Activated T-cell treated with anti-CD3 and anti-CD28 coated beads, Interleukin-2, amount 50 U/mL, for 4 hours (primary cell): ENCODE results near the gene RBM12. TPM values are rescaled to one million over a fixed set of nuclear protein-coding genes. Genes with fewer than 3 reads are reported as not detected.
"Not testable (repeated sequence)": the region's sequence is repeated elsewhere in the genome, so short reads cannot be mapped to it uniquely, and the experiment has no call there.

Source experiments
- ATAC-seq, 2 donors: fragments of 200-7000 bp; cut with Tn5 transposase; one replicate each; pipeline ENCODE4 v1.10.0; 2021
- DNase-seq: peaks from one replicate; pipeline ENCODE4 v3.0.0-alpha.2; 2020
- H3K27me3 Mint-ChIP-seq: one replicate; pipeline ENCODE4 v1.8.0; 2021; ENCODE audit warnings: low read depth, mixed read lengths
- H3K36me3 Mint-ChIP-seq: one replicate; pipeline ENCODE4 v1.8.0; 2022; ENCODE audit warnings: mixed read lengths; ENCODE audit not compliant: insufficient read depth
- H3K4me1 Mint-ChIP-seq: one replicate; pipeline ENCODE4 v1.8.0; 2021; ENCODE audit warnings: low read depth, mixed read lengths
- H3K4me3 Mint-ChIP-seq: one replicate; pipeline ENCODE4 v1.8.0; 2021; ENCODE audit warnings: mild to moderate bottlenecking, moderate library complexity, mixed read lengths
- H3K9me3 Mint-ChIP-seq: one replicate; pipeline ENCODE4 v1.8.0; 2021; ENCODE audit warnings: mixed read lengths
- total RNA-seq, 3 donors: library from RNA; stranded (reverse); gene quantifications; one replicate each; pipeline ENCODE4 v1.2.1, GENCODE V29; 2021

The RBM12 gene
- total RNA-seq, 3 donors from 2014 or later = 135 to 137 (median 136) TPM

DNA sequence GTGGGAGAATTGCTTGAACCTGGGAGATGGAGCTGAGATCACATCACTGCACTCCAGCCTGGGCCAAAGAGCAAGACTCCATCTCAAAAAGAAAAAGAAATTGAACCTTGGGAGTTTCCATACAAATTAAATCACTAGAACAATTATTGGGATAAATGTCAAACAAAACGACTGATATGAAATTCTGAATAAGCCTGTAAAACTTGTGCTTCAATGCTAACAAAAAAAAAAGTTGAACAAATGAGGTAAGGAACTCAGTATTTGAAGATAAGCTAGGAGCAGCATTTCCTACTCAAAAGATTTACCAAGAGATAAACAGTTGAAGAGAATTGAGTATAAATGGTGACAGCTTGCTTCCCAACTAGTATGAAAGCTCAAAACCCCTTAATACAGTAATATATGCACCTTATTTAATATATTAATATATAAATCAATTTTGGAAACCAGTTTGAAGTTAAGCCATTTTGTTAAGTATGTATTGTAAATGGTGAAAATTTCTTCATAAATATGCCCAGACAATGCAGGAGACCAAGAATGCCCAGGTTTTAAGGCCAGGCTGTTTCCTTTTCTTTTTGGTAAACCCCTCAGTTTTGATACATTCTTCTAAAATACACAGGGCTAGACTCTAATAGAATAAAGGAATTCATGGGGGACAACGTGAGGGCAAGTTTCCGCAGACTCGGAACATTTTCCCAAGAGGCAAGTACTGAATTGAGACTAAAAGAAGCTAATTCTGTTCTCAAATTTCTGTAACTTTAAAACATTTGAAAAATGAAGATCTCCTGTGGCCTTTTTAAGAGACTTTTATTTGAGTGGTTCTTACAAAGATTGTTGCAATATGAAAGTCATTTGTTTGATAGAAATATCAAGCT, 38.4 kb upstream of the RBM12 start:
- Mint-ChIP-seq H3K4me3 (no peak overlapping the region), H3K4me1 (peaks cover 17% of the 10 kb centered on the region), H3K36me3 (peaks cover 37% of the 10 kb centered on the region), H3K9me3 (no peaks in the 10 kb centered on the region), H3K27me3 (no peaks in the 10 kb centered on the region)
- ATAC-seq (no peak), DNase-seq (no peak)

DNA sequence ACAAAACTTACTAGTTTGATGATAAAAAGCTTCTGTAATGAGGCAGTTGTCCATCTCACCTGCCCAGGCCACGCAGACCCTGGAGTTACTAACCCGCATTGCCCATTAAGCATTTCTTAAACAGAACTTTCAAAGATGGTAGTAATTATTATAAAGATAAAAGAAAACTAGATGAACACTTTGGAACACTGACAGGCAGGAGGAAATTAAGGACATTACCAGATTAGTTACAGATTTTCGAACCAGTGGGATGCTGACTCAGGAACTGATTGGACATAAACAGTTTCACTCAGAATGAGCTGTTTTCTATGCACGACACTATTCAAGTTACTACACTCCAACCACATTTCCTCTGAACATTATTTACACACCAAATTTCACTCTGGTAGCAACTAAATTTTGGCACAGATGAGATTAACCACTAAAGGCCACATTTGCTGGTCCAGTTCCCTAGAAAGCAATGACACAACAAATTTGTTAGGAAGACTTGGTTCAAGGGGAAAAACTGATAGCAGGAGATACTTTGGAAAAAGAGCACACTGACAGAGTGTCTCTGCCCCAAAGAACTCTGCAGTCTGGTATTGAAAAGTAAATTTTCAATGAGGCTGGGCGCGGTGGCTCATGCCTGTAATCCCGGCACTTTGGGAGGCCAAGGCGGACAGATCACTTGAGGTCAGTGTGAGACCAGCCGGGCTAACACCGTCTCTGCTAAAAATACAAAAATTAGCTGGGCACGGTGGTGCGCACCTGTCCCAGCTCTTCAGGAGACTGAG, 37.5 kb upstream of the RBM12 start:
- peaks cover 38% of the 10 kb centered on the region for H3K36me3 Mint-ChIP-seq
- H3K4me1 Mint-ChIP-seq = peaks cover 25% of the 10 kb centered on the region
- H3K9me3 Mint-ChIP-seq = no peaks in the 10 kb centered on the region
- no peaks in the 10 kb centered on the region for H3K27me3 Mint-ChIP-seq
- ATAC-seq = no peak
- no peak for DNase-seq
- H3K4me3 Mint-ChIP-seq = peak overlapping the region; percentile 43

- Mint-ChIP-seq H3K4me1 (peaks cover 28% of the 10 kb centered on the region), H3K4me3 (peak overlapping the region; percentile 87)
Observed at GRCh38 chr20:35700625-35701148, 36.0 kb upstream of the RBM12 start.

DNA sequence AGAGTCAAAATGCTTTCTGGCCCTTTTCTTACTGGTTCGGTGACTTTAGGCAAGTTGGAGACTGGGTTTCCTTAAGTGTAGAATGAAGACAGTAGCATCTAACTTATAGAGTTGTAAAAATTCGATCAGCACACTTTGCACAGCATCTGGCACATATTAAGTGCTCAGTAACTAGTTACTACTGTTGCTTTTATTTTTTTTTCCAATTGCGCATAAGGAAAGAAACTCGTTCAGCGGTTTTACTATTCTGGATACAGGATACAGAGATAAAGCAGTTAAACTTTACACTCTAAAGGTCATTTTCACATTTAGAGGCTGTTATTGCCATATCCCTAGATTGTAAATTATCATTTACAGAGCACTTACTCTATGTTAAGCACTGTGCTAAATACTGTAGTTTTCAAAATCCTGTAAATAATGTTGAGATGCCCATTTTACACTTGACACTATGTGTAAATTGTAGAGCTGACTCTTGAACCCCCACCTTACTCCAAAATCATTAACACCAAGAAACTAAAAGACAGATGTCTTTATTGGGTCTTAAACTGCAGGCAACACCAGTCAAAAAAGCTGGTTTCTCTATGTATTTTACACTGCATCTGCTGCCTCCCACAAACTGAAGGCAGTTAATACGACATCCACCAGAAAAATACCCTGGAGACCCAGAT, 35.4 kb upstream of the RBM12 start:
- H3K4me3 Mint-ChIP-seq = peak overlapping the region; percentile 87
- no peaks in the 10 kb centered on the region for H3K27me3 Mint-ChIP-seq
- no peak for ATAC-seq
- H3K4me1 Mint-ChIP-seq = peaks cover 30% of the 10 kb centered on the region
- H3K36me3 Mint-ChIP-seq = peaks cover 41% of the 10 kb centered on the region
- no peak for DNase-seq
- H3K9me3 Mint-ChIP-seq = no peaks in the 10 kb centered on the region

More at GRCh38 chr20:35700625-35701148, 36.0 kb upstream of the RBM12 start:
- Mint-ChIP-seq H3K27me3 (no peaks in the 10 kb centered on the region), H3K9me3 (no peaks in the 10 kb centered on the region), H3K36me3 (peaks cover 38% of the 10 kb centered on the region)
- DNase-seq (no peak), ATAC-seq (no peak)

DNA sequence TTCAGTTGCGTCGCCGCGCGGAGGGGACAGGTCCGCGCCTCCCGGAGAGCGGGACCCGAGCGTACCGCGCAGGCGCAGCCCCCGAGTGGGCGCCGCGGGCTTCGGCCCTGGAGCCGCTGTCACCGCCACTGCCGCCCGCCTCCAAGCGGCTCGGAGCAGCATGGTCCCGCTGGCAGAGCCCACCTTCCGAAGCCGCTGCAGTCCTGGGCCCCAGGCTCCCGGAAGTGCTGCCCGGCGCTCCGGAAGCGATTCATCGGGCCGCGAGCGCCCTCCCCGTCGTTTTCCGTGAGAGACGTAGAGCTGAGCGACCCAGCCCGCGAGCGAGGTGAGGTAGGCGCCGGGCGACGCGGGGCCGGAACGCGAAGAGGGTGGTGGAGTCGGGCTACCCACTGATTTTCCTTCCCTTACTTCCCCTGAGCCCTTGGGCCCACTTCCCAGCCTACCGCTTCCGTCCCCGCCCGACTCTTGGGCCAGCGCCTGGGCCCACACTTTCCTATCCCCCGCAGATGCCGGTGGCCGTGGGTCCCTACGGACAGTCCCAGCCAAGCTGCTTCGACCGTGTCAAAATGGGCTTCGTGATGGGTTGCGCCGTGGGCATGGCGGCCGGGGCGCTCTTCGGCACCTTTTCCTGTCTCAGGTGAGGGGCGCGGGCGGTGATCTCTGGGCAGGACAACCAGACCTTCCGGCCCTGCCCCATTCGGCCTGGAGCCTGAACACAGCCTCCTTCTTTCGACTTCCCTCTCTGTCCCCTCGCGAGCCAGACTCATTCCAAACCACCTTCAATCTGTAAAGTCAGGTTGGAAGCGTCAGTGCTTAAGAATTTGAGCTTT, 34.6 kb upstream of the RBM12 start, which contains the start of the genes NFS1 and ROMO1:
Gene NFS1, minus strand, starts transcription at position 226 of the 830 bp plus-strand sequence. Its CDS starts 64 bp downstream, at position 162.
Gene ROMO1, plus strand, starts transcription at position 279 of the 830 bp plus-strand sequence. Its CDS starts 228 bp downstream, at position 507.
- H3K27me3 Mint-ChIP-seq = no peaks in the 10 kb centered on the region
- peak; percentile 87 to 88 for ATAC-seq
- no peaks in the 10 kb centered on the region for H3K9me3 Mint-ChIP-seq
- peak; percentile 81 for DNase-seq
- H3K4me1 Mint-ChIP-seq = peaks cover 28% of the 10 kb centered on the region
- peak within 1 kb of the TSS; percentile 87 for H3K4me3 Mint-ChIP-seq
- peaks cover 35% of the 10 kb centered on the region for H3K36me3 Mint-ChIP-seq

GRCh38 chr20:35698298-35699126, 33.8 kb upstream of the RBM12 start:
- DNase-seq = peak; percentile 10
- Mint-ChIP-seq H3K4me1 (peaks cover 24% of the 10 kb centered on the region), H3K4me3 (peak overlapping the region; percentile 87), H3K9me3 (no peaks in the 10 kb centered on the region), H3K27me3 (no peaks in the 10 kb centered on the region), H3K36me3 (peaks cover 28% of the 10 kb centered on the region)
- peak; percentile 33 to 40 for ATAC-seq

DNA sequence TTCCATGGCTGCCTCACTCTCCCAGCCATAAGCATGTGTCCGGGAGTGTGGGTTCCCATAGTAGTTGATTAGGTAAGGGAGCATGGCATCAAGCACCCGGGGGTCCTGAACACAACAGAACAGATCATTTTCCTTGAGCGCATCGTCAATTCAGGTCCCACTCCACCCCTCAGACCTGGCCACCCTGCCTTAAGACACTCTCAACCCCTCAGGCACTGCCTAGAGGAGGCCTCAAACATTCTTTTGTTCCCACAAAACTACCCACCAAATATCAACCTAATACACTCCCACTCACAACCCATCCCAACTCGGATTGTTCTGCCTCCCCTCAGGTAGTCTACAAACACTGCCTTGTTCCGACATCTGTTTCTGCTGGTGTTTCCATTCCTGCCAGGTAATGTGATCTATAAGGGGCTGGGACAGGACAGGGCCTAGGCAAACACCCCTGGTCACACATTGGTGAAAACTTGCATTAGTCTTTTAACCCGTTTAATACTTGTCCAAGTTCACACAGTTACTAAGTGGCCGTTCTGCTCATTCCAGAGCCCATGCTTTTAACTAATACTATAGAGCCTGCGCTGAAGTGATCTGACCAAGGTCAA, 33.1 kb upstream of the RBM12 start:
- Mint-ChIP-seq H3K9me3 (no peaks in the 10 kb centered on the region), H3K4me3 (peak overlapping the region; percentile 87), H3K27me3 (no peaks in the 10 kb centered on the region), H3K36me3 (peaks cover 27% of the 10 kb centered on the region), H3K4me1 (peaks cover 23% of the 10 kb centered on the region)
- DNase-seq (no peak), ATAC-seq (no peak)

DNA sequence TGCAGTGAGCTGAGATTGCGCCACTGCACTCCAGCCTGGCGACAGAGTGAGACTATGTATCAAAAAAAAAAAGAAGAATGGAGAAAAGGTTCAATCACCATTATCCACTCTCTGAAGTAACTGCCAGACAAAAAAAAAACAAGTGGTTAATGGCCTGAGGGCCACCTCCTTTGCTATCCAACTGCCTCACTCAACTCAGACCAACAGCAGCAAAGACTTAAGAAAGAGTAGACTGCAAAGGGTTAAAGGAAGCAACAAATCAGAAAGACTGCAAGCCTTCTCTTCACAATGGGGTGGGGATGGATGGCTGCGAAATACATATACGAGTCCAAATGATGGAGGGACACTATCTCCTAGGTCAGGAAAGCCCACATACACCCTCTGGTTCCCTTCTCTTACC, 31.3 kb upstream of the RBM12 start:
- H3K4me3 Mint-ChIP-seq = no peak overlapping the region
- H3K27me3 Mint-ChIP-seq = no peaks in the 10 kb centered on the region
- no peaks in the 10 kb centered on the region for H3K9me3 Mint-ChIP-seq
- ATAC-seq (no peak), DNase-seq (no peak)
- H3K4me1 Mint-ChIP-seq = peaks cover 22% of the 10 kb centered on the region
- H3K36me3 Mint-ChIP-seq = peaks cover 17% of the 10 kb centered on the region

GRCh38 chr20:35695245-35695749, 30.6 kb upstream of the RBM12 start:
- DNase-seq = no peak
- no peak overlapping the region for H3K4me3 Mint-ChIP-seq
- no peaks in the 10 kb centered on the region for H3K27me3 Mint-ChIP-seq
- peaks cover 19% of the 10 kb centered on the region for H3K4me1 Mint-ChIP-seq
- peaks cover 20% of the 10 kb centered on the region for H3K36me3 Mint-ChIP-seq
- H3K9me3 Mint-ChIP-seq = no peaks in the 10 kb centered on the region
- no peak for ATAC-seq

DNA sequence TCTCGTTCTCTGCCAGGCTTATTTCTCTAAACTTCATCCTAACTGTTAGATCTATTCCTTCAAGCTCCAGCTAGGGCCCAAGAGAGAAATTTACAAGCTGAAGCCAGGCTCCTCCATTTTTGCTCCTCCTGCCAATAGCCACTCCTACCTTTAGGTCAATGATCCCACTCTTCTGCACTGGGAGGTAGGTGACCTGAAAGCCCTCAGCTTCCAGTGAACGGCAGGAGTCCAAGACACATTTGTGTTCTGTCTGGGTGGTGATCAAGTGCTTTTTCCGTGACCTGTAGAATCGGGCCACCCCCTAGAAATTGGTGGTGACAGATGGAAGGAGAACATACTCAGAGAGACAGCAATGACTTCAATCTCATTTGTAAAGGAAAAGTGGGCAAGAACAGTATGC, 25.6 kb upstream of the RBM12 start:
- no peak overlapping the region for H3K4me3 Mint-ChIP-seq
- DNase-seq (no peak), ATAC-seq (no peak)
- no peaks in the 10 kb centered on the region for H3K9me3 Mint-ChIP-seq
- no peaks in the 10 kb centered on the region for H3K4me1 Mint-ChIP-seq
- H3K36me3 Mint-ChIP-seq = peaks cover 25% of the 10 kb centered on the region
- H3K27me3 Mint-ChIP-seq = no peaks in the 10 kb centered on the region

- not testable (repeated sequence) for H3K9me3 Mint-ChIP-seq, H3K4me1 Mint-ChIP-seq, ATAC-seq, H3K27me3 Mint-ChIP-seq, DNase-seq, H3K4me3 Mint-ChIP-seq
- peaks cover 25% of the 10 kb centered on the region for H3K36me3 Mint-ChIP-seq
Observed at GRCh38 chr20:35686872-35687271, 22.2 kb upstream of the RBM12 start.

GRCh38 chr20:35685368-35685767, 20.7 kb upstream of the RBM12 start:
- not testable (repeated sequence) for H3K4me1 Mint-ChIP-seq, H3K27me3 Mint-ChIP-seq, H3K9me3 Mint-ChIP-seq, DNase-seq, H3K4me3 Mint-ChIP-seq, ATAC-seq
- peaks cover 26% of the 10 kb centered on the region for H3K36me3 Mint-ChIP-seq
